Measurements from ENCODE around the gene KCNT2.

KCNT2 gene

DNA sequence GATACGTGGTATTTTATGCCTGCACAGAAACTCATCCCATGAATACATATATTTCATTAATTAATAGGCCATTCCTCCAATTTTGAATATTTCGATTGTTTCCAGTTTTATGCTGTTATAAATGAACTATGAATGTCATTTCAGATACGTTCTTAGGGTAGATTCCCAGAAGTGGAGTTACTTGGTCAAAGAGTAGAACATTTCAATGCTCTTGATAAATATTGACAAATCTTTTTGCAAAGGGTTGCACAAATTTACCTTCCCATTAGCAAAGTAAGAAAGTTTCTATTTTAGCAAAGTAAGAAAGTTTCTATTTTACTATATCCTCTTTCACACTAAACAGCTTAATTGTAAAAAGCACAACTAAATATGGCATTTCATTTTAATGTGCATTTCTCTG, 48.9 kb downstream of the KCNT2 start:
- no peak overlapping the region for H3K4me3 ChIP-seq (ENCODE audit: low read depth, low read length)

GRCh38 chr1:196558411-196558810, 49.8 kb downstream of the KCNT2 start:
- TF ChIP-seq, protein P1, sequence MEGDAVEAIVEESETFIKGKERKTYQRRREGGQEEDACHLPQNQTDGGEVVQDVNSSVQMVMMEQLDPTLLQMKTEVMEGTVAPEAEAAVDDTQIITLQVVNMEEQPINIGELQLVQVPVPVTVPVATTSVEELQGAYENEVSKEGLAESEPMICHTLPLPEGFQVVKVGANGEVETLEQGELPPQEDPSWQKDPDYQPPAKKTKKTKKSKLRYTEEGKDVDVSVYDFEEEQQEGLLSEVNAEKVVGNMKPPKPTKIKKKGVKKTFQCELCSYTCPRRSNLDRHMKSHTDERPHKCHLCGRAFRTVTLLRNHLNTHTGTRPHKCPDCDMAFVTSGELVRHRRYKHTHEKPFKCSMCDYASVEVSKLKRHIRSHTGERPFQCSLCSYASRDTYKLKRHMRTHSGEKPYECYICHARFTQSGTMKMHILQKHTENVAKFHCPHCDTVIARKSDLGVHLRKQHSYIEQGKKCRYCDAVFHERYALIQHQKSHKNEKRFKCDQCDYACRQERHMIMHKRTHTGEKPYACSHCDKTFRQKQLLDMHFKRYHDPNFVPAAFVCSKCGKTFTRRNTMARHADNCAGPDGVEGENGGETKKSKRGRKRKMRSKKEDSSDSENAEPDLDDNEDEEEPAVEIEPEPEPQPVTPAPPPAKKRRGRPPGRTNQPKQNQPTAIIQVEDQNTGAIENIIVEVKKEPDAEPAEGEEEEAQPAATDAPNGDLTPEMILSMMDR (IDR thresholded peaks at IDR 0.05; ENCODE audit: low read depth, low read length): no peak
- no peak overlapping the region for H3K4me3 ChIP-seq (ENCODE audit: low read depth, low read length)

More for the DNA sequence above, 48.9 kb downstream of the KCNT2 start:
- TF ChIP-seq, protein P1 (IDR thresholded peaks at IDR 0.05; ENCODE audit: low read depth, low read length): no peak

GRCh38 chr1:196557797-196558196, 50.4 kb downstream of the KCNT2 start:
- no peak overlapping the region for H3K4me3 ChIP-seq (ENCODE audit: low read depth, low read length)
- TF ChIP-seq, protein P1 (IDR thresholded peaks at IDR 0.05; ENCODE audit: low read depth, low read length): no peak

DNA sequence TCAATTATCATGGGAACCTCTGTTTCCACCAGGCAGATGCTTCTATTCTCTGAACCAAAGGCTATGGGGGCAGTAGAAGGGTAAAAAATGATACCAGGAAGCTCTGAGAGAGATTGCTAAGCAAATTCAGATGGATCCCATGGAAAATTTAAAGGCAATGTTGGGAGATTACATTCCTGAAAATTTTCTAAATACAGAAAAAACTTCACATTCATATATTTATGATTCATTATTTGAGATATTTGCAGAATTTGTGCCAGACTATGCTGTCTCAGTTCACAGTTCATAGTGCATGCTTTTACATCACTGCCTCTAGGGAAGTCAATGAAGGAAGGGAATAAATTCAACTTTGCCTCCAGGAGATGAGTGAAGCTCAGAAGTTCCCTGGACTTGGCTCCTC, 57.5 kb downstream of the KCNT2 start:
- H3K4me3 ChIP-seq (ENCODE audit: low read depth, low read length): no peak overlapping the region
- TF ChIP-seq, protein P1 (IDR thresholded peaks at IDR 0.05; ENCODE audit: low read depth, low read length): no peak

DNA sequence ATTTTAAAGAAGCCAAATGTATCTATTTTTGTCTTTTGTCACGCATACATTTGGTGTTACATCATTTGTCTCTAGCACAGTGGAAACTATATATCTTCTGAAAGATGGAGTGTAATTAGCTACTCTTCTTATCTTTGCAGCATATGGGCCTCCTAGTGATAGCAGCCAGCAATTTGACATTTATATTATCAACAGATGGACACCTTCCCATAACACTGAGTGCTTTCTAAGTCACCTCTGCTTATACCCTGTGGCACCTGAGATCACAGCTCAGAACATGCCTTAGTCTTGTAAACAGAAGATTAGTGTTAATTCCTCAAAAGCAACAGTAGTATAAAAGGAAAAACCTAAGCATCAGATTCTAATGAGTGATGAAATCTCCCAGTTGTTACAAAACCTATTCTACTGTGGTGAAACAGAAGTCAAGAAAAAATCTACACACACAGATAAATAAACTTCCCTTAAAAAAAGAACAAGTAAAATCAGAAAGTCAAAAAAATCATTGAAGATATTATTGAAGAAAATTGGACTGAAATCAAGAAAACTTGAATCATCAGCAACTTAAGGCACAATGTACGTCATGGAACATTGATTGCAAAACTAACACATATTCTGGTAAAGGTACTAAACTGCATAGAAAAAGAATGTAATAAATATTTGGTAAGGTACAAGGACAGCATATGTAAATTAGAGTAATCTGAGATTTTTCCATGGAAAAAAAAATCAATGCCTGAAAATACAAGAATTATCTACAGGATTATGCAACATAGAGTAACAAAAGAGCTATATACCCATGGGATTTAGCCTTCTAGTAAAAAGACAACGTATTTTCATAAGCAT, 61.7 kb downstream of the KCNT2 start:
- TF ChIP-seq, protein P1 (IDR thresholded peaks at IDR 0.05; ENCODE audit: low read depth, low read length): no peak
- no peak overlapping the region for H3K4me3 ChIP-seq (ENCODE audit: low read depth, low read length)

DNA sequence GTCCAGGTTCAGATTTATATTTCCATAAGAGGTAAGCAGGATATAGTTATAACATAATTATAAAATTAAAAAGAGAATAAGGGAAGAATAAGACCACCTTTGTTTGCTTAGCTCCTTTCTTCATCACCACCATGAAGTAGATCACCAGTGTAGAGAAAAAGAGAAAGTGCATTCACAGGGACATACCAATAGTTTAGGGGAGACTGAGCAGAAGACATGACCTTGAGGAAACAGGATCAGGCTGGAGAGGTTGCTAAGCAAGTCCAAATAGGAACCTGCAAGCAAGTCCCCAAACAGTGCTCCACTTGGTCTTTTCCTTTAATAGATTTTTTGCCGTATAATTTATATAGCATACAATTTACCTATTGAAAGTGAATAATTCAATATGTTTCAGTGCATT, 63.0 kb downstream of the KCNT2 start:
- TF ChIP-seq, protein P1 (IDR thresholded peaks at IDR 0.05; ENCODE audit: low read depth, low read length): no peak
- H3K4me3 ChIP-seq (ENCODE audit: low read depth, low read length): no peak overlapping the region

GRCh38 chr1:196544617-196545016, 63.6 kb downstream of the KCNT2 start:
- TF ChIP-seq, protein P1 (IDR thresholded peaks at IDR 0.05; ENCODE audit: low read depth, low read length): no peak
- H3K4me3 ChIP-seq (ENCODE audit: low read depth, low read length): no peak overlapping the region
